ENCODE results near the gene GNA15.
"Not testable (repeated sequence)": the region's sequence is repeated elsewhere in the genome, so short reads cannot be mapped to it uniquely, and the experiment has no call there.

The GNA15 gene

GRCh38 chr19:3135961-3136683 is at the start of gene GNA15:
Gene GNA15, plus strand, starts transcription at chr19:3136033. Its CDS starts 418 bp downstream, at chr19:3136451.
- peak; percentile 34 for DNase-seq (ENCODE audit: low read depth)
- no peak for TF ChIP-seq CTCF (IDR thresholded peaks at IDR 0.05; ENCODE audit: insufficient read depth, low read depth, low read length, missing control alignments)
- H3K4me3 ChIP-seq (ENCODE audit: low read depth, low read length): peak within 1 kb of the TSS; percentile 58

GRCh38 chr19:3087769-3088168 is 48.1 kb upstream of the GNA15 start:
- DNase-seq (ENCODE audit: low read depth): no peak
- H3K4me3 ChIP-seq (ENCODE audit: low read depth, low read length): no peak overlapping the region

GRCh38 chr19:3089299-3089855 is 46.5 kb upstream of the GNA15 start:
- DNase-seq (ENCODE audit: low read depth); H3K4me3 ChIP-seq (ENCODE audit: low read depth, low read length): not testable (repeated sequence)

More at GRCh38 chr19:3087769-3088168, 48.1 kb upstream of the GNA15 start:
- TF ChIP-seq CTCF (IDR thresholded peaks at IDR 0.05; ENCODE audit: insufficient read depth, low read depth, low read length, missing control alignments): no peak

GRCh38 chr19:3094601-3095440 is 41.0 kb upstream of the GNA15 start:
- peak overlapping the region; percentile 57 for H3K4me3 ChIP-seq (ENCODE audit: low read depth, low read length)
- DNase-seq (ENCODE audit: low read depth): peak; percentile 60
- TF ChIP-seq CTCF (IDR thresholded peaks at IDR 0.05; ENCODE audit: insufficient read depth, low read depth, low read length, missing control alignments): no peak

- no peak for DNase-seq (ENCODE audit: low read depth)
- no peak for TF ChIP-seq CTCF (IDR thresholded peaks at IDR 0.05; ENCODE audit: insufficient read depth, low read depth, low read length, missing control alignments)
- peak overlapping the region; percentile 57 for H3K4me3 ChIP-seq (ENCODE audit: low read depth, low read length)
Observed at GRCh38 chr19:3095441-3096191, 40.2 kb upstream of the GNA15 start.

- no peak for TF ChIP-seq CTCF (IDR thresholded peaks at IDR 0.05; ENCODE audit: insufficient read depth, low read depth, low read length, missing control alignments)
- H3K4me3 ChIP-seq (ENCODE audit: low read depth, low read length): no peak overlapping the region
- no peak for DNase-seq (ENCODE audit: low read depth)
Observed at GRCh38 chr19:3096267-3096901, 39.4 kb upstream of the GNA15 start.
